Activated naive CD4-positive, alpha-beta T cell treated with anti-CD3 and anti-CD28 coated beads for 36 hours (primary cell): ENCODE results near the gene COL4A2. TPM values are rescaled to one million over a fixed set of nuclear protein-coding genes. Genes with fewer than 3 reads are reported as not detected.
A peak's percentile ranks its signal among the peaks of the same experiment; 100 is the strongest.

Experiments used
- CTCF ChIA-PET: fragments of 350-600 bp; sonication (Branson Sonifier 250); formaldehyde crosslinking; loops from one replicate; lab custom pipeline; 2021; ENCODE audit warnings: antibody characterized with exemption; lab: Charles Lee
- DNase-seq: peaks from one replicate; pipeline ENCODE4 v3.0.0-alpha.2; 2020
- H3K27ac Mint-ChIP-seq: one replicate; pipeline ENCODE4 v1.8.0; 2021; ENCODE audit warnings: mild to moderate bottlenecking, mixed read lengths
- H3K27me3 Mint-ChIP-seq: one replicate; pipeline ENCODE4 v1.8.0; 2021; ENCODE audit warnings: low read depth, mixed read lengths
- H3K36me3 Mint-ChIP-seq: one replicate; pipeline ENCODE4 v1.8.0; 2021; ENCODE audit warnings: low read depth, mixed read lengths
- H3K4me1 Mint-ChIP-seq: one replicate; pipeline ENCODE4 v1.8.0; 2021; ENCODE audit warnings: low read depth, mixed read lengths
- H3K4me3 Mint-ChIP-seq: one replicate; pipeline ENCODE4 v1.8.0; 2021; ENCODE audit warnings: mild to moderate bottlenecking, moderate library complexity, mixed read lengths
- H3K9me3 Mint-ChIP-seq: one replicate; pipeline ENCODE4 v1.8.0; 2021; ENCODE audit warnings: mixed read lengths
- intact Hi-C: fragments of 100-400 bp; cut with micrococcal nuclease; formaldehyde crosslinking; loops from one replicate; pipeline ENCODE4 v1.15.1; 2023
- total RNA-seq, 2 experiments: library from RNA; stranded (reverse); gene quantifications; one replicate each; pipeline ENCODE4 v1.2.3, GENCODE V29; 2021

COL4A2 gene
- total RNA-seq, 2 experiments from 2014 or later: not detected

GRCh38 chr13:110265682-110266430, 41.2 kb upstream of the COL4A2 start:
- CTCF ChIA-PET: interaction anchor here (0.6 to 0.8 kb wide), 2 partner anchors 18 to 44 kb away, joined by 3 read pairs; no protein-coding TSS in a partner anchor
- Mint-ChIP-seq H3K27ac (no peak overlapping the region), H3K27me3 (peaks cover 21% of the 10 kb centered on the region), H3K36me3 (no peaks in the 10 kb centered on the region), H3K9me3 (no peaks in the 10 kb centered on the region), H3K4me3 (no peak overlapping the region), H3K4me1 (no peaks in the 10 kb centered on the region)
- DNase-seq: no peak
- intact Hi-C loops: no loop called here

- no peaks in the 10 kb centered on the region for H3K4me1 Mint-ChIP-seq
- no peak overlapping the region for H3K27ac Mint-ChIP-seq
- peaks cover 21% of the 10 kb centered on the region for H3K27me3 Mint-ChIP-seq
- no peaks in the 10 kb centered on the region for H3K36me3 Mint-ChIP-seq
- H3K9me3 Mint-ChIP-seq: no peaks in the 10 kb centered on the region
- CTCF ChIA-PET: interaction anchor here (0.6 to 0.8 kb wide), 2 partner anchors 18 to 45 kb away, joined by 3 read pairs; no protein-coding TSS in a partner anchor
- intact Hi-C loops: no loop called here
- no peak overlapping the region for H3K4me3 Mint-ChIP-seq
- DNase-seq: no peak
These were observed 40.7 kb upstream of the COL4A2 start for GRCh38 chr13:110266431-110266809.

- intact Hi-C loops: no loop called here
- H3K4me3 Mint-ChIP-seq: no peak overlapping the region
- CTCF ChIA-PET: no interaction called here
- H3K9me3 Mint-ChIP-seq: no peaks in the 10 kb centered on the region
- no peaks in the 10 kb centered on the region for H3K4me1 Mint-ChIP-seq
- no peaks in the 10 kb centered on the region for H3K36me3 Mint-ChIP-seq
- DNase-seq: no peak
- H3K27me3 Mint-ChIP-seq: peaks cover 18% of the 10 kb centered on the region
- no peak overlapping the region for H3K27ac Mint-ChIP-seq
These were observed 40.1 kb upstream of the COL4A2 start for GRCh38 chr13:110266983-110267382.

GRCh38 chr13:110268061-110268460, 39.0 kb upstream of the COL4A2 start:
- Mint-ChIP-seq H3K9me3 (no peaks in the 10 kb centered on the region), H3K27me3 (peaks cover 9% of the 10 kb centered on the region), H3K36me3 (no peaks in the 10 kb centered on the region), H3K4me1 (no peaks in the 10 kb centered on the region), H3K4me3 (no peak overlapping the region), H3K27ac (no peak overlapping the region)
- intact Hi-C loops: no loop called here
- CTCF ChIA-PET: interaction anchor here (0.6 kb wide), 1 partner anchor 76 kb away, joined by 3 read pairs; no protein-coding TSS in a partner anchor
- no peak for DNase-seq

GRCh38 chr13:110268576-110269185, 38.4 kb upstream of the COL4A2 start:
- intact Hi-C loops: no loop called here
- Mint-ChIP-seq H3K9me3 (no peaks in the 10 kb centered on the region), H3K4me1 (no peaks in the 10 kb centered on the region), H3K27ac (no peak overlapping the region), H3K36me3 (no peaks in the 10 kb centered on the region), H3K27me3 (peaks cover 7% of the 10 kb centered on the region), H3K4me3 (no peak overlapping the region)
- CTCF ChIA-PET: no interaction called here
- DNase-seq: no peak

- Mint-ChIP-seq H3K4me3 (no peak overlapping the region), H3K27ac (no peak overlapping the region), H3K4me1 (no peaks in the 10 kb centered on the region), H3K27me3 (peaks cover 4% of the 10 kb centered on the region), H3K36me3 (no peaks in the 10 kb centered on the region), H3K9me3 (no peaks in the 10 kb centered on the region)
- no peak for DNase-seq
- CTCF ChIA-PET: interaction anchor here (0.7 kb wide), 1 partner anchor 15 kb away, joined by 3 read pairs; no protein-coding TSS in a partner anchor
- intact Hi-C loops: no loop called here
These were observed 37.4 kb upstream of the COL4A2 start for GRCh38 chr13:110269509-110270185.

- Mint-ChIP-seq H3K4me1 (no peaks in the 10 kb centered on the region), H3K9me3 (no peaks in the 10 kb centered on the region), H3K27ac (no peak overlapping the region), H3K27me3 (peaks cover 2% of the 10 kb centered on the region), H3K4me3 (no peak overlapping the region), H3K36me3 (no peaks in the 10 kb centered on the region)
- intact Hi-C loops: no loop called here
- CTCF ChIA-PET: no interaction called here
- DNase-seq: no peak
These were observed 36.6 kb upstream of the COL4A2 start for GRCh38 chr13:110270507-110270906.

GRCh38 chr13:110271313-110271712, 35.8 kb upstream of the COL4A2 start:
- peaks cover 2% of the 10 kb centered on the region for H3K27me3 Mint-ChIP-seq
- H3K27ac Mint-ChIP-seq: no peak overlapping the region
- H3K4me3 Mint-ChIP-seq: no peak overlapping the region
- no peaks in the 10 kb centered on the region for H3K9me3 Mint-ChIP-seq
- H3K36me3 Mint-ChIP-seq: no peaks in the 10 kb centered on the region
- no peak for DNase-seq
- CTCF ChIA-PET: no interaction called here
- no peaks in the 10 kb centered on the region for H3K4me1 Mint-ChIP-seq
- intact Hi-C loops: no loop called here

GRCh38 chr13:110272227-110272626, 34.9 kb upstream of the COL4A2 start:
- intact Hi-C loops: no loop called here
- H3K4me3 Mint-ChIP-seq: no peak overlapping the region
- H3K36me3 Mint-ChIP-seq: no peaks in the 10 kb centered on the region
- no peaks in the 10 kb centered on the region for H3K4me1 Mint-ChIP-seq
- DNase-seq: no peak
- CTCF ChIA-PET: no interaction called here
- H3K27me3 Mint-ChIP-seq: peaks cover 2% of the 10 kb centered on the region
- H3K9me3 Mint-ChIP-seq: no peaks in the 10 kb centered on the region
- no peak overlapping the region for H3K27ac Mint-ChIP-seq

- intact Hi-C loops: no loop called here
- CTCF ChIA-PET: no interaction called here
- no peaks in the 10 kb centered on the region for H3K9me3 Mint-ChIP-seq
- H3K4me1 Mint-ChIP-seq: no peaks in the 10 kb centered on the region
- H3K4me3 Mint-ChIP-seq: no peak overlapping the region
- H3K36me3 Mint-ChIP-seq: no peaks in the 10 kb centered on the region
- H3K27ac Mint-ChIP-seq: no peak overlapping the region
- peaks cover 2% of the 10 kb centered on the region for H3K27me3 Mint-ChIP-seq
- no peak for DNase-seq
These were observed 34.4 kb upstream of the COL4A2 start for GRCh38 chr13:110272651-110273050.

- Mint-ChIP-seq H3K9me3 (no peaks in the 10 kb centered on the region), H3K4me1 (no peaks in the 10 kb centered on the region), H3K27ac (no peak overlapping the region), H3K27me3 (peaks cover 2% of the 10 kb centered on the region), H3K36me3 (no peaks in the 10 kb centered on the region), H3K4me3 (no peak overlapping the region)
- CTCF ChIA-PET: no interaction called here
- intact Hi-C loops: no loop called here
- DNase-seq: no peak
These were observed 33.8 kb upstream of the COL4A2 start for GRCh38 chr13:110273254-110273653.

- Mint-ChIP-seq H3K9me3 (no peaks in the 10 kb centered on the region), H3K4me3 (no peak overlapping the region), H3K36me3 (no peaks in the 10 kb centered on the region), H3K27me3 (peaks cover 7% of the 10 kb centered on the region), H3K4me1 (peaks cover 2% of the 10 kb centered on the region), H3K27ac (no peak overlapping the region)
- peak; percentile 8 for DNase-seq
- intact Hi-C loops: loop anchor here (2.0 kb wide), 1 partner anchor 138 kb away; no protein-coding TSS in a partner anchor
- CTCF ChIA-PET: interaction anchor here (0.6 kb wide), 1 partner anchor 170 kb away, joined by 3 read pairs; no protein-coding TSS in a partner anchor
These were observed 32.4 kb upstream of the COL4A2 start for GRCh38 chr13:110274687-110275086.
